ENCODE measurements around the gene TNNI3K.
A peak's percentile ranks its signal among the peaks of the same experiment; 100 is the strongest.

The TNNI3K gene

GRCh38 chr1:74453277-74453676 is 218.1 kb downstream of the TNNI3K start:
- no peak for DNase-seq

GRCh38 chr1:74455390-74455789 is 220.2 kb downstream of the TNNI3K start:
- DNase-seq = no peak

DNA sequence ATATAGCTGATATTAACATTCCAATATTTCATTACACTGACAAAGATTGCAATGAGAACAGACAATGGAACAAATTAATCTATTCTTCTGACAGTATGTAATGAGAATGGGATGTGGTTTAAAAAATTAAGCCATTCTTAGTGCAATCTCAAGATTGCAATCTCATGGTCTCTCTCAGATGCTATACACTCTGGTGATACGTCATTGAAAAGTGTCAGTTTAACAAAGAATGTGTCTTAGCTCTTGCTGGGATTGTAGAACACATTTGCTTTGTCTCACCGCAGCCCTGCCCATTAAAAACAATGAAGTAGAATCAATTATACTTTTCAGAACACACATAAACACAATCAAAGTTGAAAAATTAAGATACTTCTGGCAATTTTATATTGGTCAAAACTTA is 222.1 kb downstream of the TNNI3K start:
- no peak for DNase-seq

- peak; percentile 72 for DNase-seq
Measured at GRCh38 chr1:74463333-74463988, 228.3 kb downstream of the TNNI3K start.

GRCh38 chr1:74464037-74464436 is 228.8 kb downstream of the TNNI3K start:
- DNase-seq = no peak

GRCh38 chr1:74465193-74465681 is 230.1 kb downstream of the TNNI3K start:
- no peak for DNase-seq

GRCh38 chr1:74467786-74468377 is 232.7 kb downstream of the TNNI3K start:
- DNase-seq = no peak

DNA sequence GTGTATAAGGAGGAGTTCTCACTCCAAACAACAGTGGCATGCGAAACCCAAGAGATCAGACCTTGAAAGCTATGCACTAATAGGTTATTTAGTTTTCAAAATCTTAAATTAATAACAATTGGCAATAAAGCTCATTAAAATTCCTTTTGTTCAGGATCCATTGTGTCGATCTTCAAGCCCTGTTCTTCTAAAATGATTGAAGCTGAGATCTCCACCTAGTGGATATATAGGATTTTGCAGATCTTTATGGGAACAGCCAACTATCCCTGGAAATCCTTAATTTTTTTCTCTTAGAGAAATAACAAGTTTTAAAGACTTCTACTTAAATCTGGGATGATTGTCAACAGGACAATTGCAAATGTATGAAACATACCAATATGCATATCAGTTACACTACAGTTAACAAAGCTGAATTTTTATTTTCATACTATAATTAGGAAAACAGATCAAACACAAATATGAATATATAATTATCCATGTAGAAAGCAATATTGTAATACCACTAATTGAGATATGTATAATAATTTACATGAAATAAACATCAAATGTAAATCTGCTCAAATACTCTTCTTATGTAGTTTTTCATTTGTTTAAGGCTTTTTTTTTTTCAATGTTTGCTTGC is 233.9 kb downstream of the TNNI3K start:
- peak; percentile 30 for DNase-seq

DNA sequence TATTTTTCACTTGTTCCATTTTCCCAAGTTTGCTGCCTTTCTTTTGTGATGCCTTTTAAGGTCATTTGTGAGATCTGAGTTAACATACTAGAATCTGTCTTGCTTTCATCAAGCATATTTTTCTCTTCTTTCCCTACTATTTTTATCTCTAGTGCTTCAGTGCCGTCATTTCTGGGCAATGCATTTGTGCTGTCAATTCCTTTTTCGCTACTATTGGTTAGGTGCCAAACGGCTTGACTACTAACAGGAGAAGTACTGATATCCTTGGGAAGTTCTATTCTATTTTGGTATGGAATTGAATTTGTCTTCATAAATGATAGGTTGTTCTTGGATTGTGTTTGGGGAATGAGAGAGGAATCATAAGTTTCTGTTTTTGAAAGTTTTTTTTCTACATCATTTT is 235.1 kb downstream of the TNNI3K start:
- DNase-seq = no peak

DNA sequence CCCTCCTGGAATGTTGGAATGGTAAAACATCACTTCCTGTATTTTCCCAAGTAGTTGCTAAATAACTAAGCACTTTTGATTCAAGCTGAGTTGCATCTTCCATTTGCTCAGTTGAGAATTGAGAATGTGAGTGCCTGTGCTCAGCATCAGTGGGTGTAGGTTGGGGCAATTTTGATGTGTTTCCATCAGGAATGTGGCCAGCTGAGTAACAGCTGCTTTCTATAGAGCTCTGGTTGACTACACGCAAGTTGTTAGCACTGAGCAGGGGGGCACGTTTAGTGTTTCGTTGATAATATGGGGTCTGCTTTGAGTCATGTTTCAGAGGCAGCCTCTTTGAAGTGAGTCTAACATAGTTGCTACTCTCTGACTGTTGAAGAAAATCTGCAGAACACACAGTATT is 235.7 kb downstream of the TNNI3K start:
- DNase-seq = no peak

DNA sequence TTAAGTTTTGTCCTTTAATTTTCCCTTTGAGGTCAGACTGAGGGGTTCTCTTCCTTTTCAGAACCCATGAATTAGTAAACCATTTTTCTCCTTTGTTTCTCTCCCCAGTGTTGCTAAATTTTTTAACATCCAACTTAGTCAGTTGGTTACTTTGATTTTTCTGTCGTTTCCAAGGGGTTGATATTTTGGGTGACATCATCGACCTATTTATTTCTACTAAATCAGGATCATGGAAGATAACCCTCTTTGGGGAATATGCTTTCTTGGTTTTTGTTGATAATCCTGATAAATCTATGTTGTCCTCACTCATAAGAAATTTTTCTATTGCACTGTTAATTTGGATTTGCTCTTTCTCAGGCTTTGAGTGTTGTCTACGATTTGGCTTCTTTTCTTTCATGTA is 236.3 kb downstream of the TNNI3K start:
- no peak for DNase-seq

DNA sequence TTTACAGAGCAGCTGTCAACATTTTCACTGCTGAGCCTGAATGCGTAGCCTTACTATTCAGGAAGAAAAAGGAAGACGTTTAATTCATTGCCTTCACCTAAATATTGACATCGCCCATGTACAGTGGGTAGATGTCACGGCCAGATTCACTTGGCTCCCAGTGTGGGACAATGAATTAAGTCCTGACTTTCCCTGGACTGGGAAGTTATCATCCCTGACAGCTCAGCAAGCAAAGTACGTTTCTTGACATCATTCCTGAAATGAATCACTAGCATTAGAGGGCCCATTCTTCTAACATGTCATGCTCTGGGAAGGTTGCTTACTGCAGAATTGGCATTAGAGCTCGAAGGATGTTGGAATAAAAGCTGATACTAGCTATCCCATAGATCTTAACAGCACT is 239.4 kb downstream of the TNNI3K start:
- no peak for DNase-seq

DNA sequence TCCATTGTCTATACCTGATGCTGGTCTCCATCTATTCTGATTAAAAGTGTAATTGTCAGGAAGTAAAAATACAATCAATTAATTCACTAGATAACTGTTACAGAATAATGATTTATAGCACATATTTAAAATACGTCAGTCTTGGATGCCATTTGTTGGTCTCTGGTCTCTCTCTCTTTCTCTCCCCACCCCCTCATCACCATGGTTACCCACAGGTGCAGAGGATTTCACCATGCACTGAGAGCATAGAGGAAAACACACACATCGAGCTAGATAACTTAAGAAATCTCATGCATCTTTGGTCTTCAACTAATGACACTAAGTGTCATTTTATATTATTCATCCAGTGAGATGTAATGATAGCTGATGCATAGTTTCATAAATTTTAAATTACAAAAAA is 243.8 kb downstream of the TNNI3K start:
- DNase-seq = no peak

- DNase-seq = no peak
Measured at GRCh38 chr1:74480068-74480467, 244.9 kb downstream of the TNNI3K start.

GRCh38 chr1:74481607-74482006 is 246.4 kb downstream of the TNNI3K start:
- no peak for DNase-seq

GRCh38 chr1:74485622-74486021 is 250.4 kb downstream of the TNNI3K start:
- DNase-seq = no peak

- DNase-seq = no peak
Measured at GRCh38 chr1:74486036-74486435, 250.8 kb downstream of the TNNI3K start.

DNA sequence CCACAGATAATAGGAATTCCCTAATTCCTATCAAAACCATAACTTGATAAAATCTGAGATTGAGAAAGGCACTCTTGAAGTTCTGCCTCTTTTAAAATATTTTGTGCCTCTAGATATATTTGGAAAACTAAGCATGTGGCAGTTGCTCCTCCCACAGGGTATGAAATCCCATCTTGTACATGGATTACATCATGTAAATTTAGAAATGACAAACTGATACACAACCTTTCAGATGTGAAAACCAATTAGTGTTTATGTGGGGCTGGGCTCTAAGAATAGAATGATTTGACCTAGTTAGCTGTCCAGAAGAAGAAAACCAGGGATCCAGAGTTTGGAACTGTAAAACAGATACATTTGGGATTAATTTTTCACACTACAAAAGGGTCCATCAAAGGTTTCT is 261.5 kb downstream of the TNNI3K start:
- DNase-seq = no peak

GRCh38 chr1:74498901-74499300 is 263.7 kb downstream of the TNNI3K start:
- DNase-seq = no peak

DNA sequence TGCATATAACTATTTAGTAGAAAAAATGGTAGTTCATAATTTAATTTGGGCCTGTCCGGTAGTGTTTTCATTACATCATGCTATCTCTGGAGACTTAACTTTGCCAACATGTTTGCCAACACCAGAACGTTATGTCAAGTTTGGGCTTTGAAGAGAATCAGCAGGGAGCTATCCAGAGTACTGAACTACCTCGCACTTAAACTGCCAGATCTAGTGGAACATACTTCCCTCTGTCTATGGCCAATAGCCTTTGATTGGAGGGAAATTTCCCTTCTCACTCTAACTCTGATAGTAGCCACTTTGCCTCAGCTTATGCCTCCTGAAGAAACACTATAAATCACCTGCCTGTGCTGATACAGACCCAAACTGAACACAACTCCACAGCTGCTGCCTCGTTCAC is 267.2 kb downstream of the TNNI3K start:
- peak; percentile 7 for DNase-seq

DNA sequence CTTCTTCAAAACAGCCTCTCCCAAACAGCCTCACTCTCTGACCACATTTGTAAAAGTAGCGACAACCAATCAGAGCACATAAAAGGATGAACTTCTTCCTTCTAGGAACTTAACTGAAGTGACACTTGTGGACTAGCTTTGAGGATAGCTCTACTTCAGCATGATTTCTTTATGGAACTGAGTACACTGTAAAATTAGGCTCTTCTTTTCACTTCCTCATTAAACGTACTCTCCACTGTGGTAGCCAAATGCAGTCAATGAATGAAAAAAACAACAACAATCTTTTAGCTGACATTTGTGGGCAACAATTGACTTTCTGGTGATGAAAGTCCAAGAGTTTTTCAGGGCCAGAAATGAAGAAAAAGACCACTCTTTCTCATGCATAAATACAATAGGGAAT is 267.7 kb downstream of the TNNI3K start:
- no peak for DNase-seq

GRCh38 chr1:74504125-74504932 is 269.1 kb downstream of the TNNI3K start:
- peak; percentile 67 for DNase-seq

GRCh38 chr1:74504933-74505512 is 269.8 kb downstream of the TNNI3K start:
- DNase-seq = no peak
